Stimulated activated CD8-positive, alpha-beta memory T cell treated with anti-CD3 and anti-CD28 coated beads, Interleukin-12 subunit alpha, Interleukin-12 subunit beta, amount 100 ng/mL, for 1 hour (primary cell): ENCODE measurements around the gene GALNT14.

Experiments used
- DNase-seq: peaks from one replicate; pipeline ENCODE4 v3.0.0-alpha.2; 2020; ENCODE audit warnings: low read depth

Gene GALNT14

GRCh38 chr2:30974554-30974953, 163.7 kb downstream of the GALNT14 start:
- DNase-seq = no peak

GRCh38 chr2:30974092-30974491, 164.1 kb downstream of the GALNT14 start:
- DNase-seq = no peak

- no peak for DNase-seq
These were observed 166.8 kb downstream of the GALNT14 start for GRCh38 chr2:30971231-30972025.

- DNase-seq = no peak
These were observed 169.4 kb downstream of the GALNT14 start for GRCh38 chr2:30968660-30969397.

- DNase-seq = no peak
These were observed 171.5 kb downstream of the GALNT14 start for GRCh38 chr2:30966786-30967185.

- DNase-seq = no peak
These were observed 173.2 kb downstream of the GALNT14 start for GRCh38 chr2:30965022-30965531.

- no peak for DNase-seq
These were observed 173.8 kb downstream of the GALNT14 start for GRCh38 chr2:30964334-30965005.

GRCh38 chr2:30963184-30963583, 175.1 kb downstream of the GALNT14 start:
- DNase-seq = no peak

- DNase-seq = no peak
These were observed 178.0 kb downstream of the GALNT14 start for GRCh38 chr2:30960213-30960612.

- DNase-seq = no peak
These were observed 178.6 kb downstream of the GALNT14 start for GRCh38 chr2:30959653-30960052.

- no peak for DNase-seq
These were observed 179.3 kb downstream of the GALNT14 start for GRCh38 chr2:30958918-30959265.

- DNase-seq = no peak
These were observed 179.9 kb downstream of the GALNT14 start for GRCh38 chr2:30958193-30958917.

- DNase-seq = no peak
These were observed 180.6 kb downstream of the GALNT14 start for GRCh38 chr2:30957591-30957990.

- DNase-seq = no peak
These were observed 181.2 kb downstream of the GALNT14 start for GRCh38 chr2:30956995-30957394.

- DNase-seq = no peak
These were observed 182.6 kb downstream of the GALNT14 start for GRCh38 chr2:30955516-30956132.

- DNase-seq = no peak
These were observed 187.9 kb downstream of the GALNT14 start for GRCh38 chr2:30950339-30950738.

GRCh38 chr2:30949435-30949834, 188.8 kb downstream of the GALNT14 start:
- DNase-seq = no peak

- no peak for DNase-seq
These were observed 189.4 kb downstream of the GALNT14 start for GRCh38 chr2:30948857-30949256.

GRCh38 chr2:30948130-30948529, 190.1 kb downstream of the GALNT14 start:
- no peak for DNase-seq

GRCh38 chr2:30947686-30948085, 190.6 kb downstream of the GALNT14 start:
- DNase-seq = no peak

GRCh38 chr2:30942419-30942818, 195.8 kb downstream of the GALNT14 start:
- no peak for DNase-seq

- DNase-seq = no peak
These were observed 197.4 kb downstream of the GALNT14 start for GRCh38 chr2:30940839-30941238.
